HG02623 (cell line): ENCODE measurements around the gene LYZL6.
"Not testable (repeated sequence)": the region's sequence is repeated elsewhere in the genome, so short reads cannot be mapped to it uniquely, and the experiment has no call there.

Source experiments
- ATAC-seq: cut with Tn5 transposase; IDR thresholded peaks from one replicate; pipeline ENCODE4 v1.9.1; 2021; ENCODE audit warnings: moderate library complexity; ENCODE audit not compliant: unreplicated experiment

The LYZL6 gene

GRCh38 chr17:35907691-35908090 lies 35.8 kb downstream of the LYZL6 start:
- no peak for ATAC-seq

GRCh38 chr17:35906926-35907637 lies 36.4 kb downstream of the LYZL6 start:
- no peak for ATAC-seq

- no peak for ATAC-seq
Observed at GRCh38 chr17:35906191-35906925, 37.2 kb downstream of the LYZL6 start.

GRCh38 chr17:35903451-35903850 lies 40.1 kb downstream of the LYZL6 start:
- ATAC-seq = no peak

GRCh38 chr17:35901631-35902175 lies 41.8 kb downstream of the LYZL6 start:
- no peak for ATAC-seq

- ATAC-seq = no peak
Observed at GRCh38 chr17:35900708-35901480, 42.6 kb downstream of the LYZL6 start.

- ATAC-seq = no peak
Observed at GRCh38 chr17:35900280-35900679, 43.2 kb downstream of the LYZL6 start.

- no peak for ATAC-seq
Observed at GRCh38 chr17:35898283-35899070, 45.0 kb downstream of the LYZL6 start.

- not testable (repeated sequence) for ATAC-seq
Observed at GRCh38 chr17:35897772-35898171, 45.7 kb downstream of the LYZL6 start.

GRCh38 chr17:35895636-35896587 lies 47.6 kb downstream of the LYZL6 start:
- no peak for ATAC-seq

- no peak for ATAC-seq
Observed at GRCh38 chr17:35894206-35894605, 49.3 kb downstream of the LYZL6 start.

- no peak for ATAC-seq
Observed at GRCh38 chr17:35893751-35894150, 49.8 kb downstream of the LYZL6 start.

- ATAC-seq = no peak
Observed at GRCh38 chr17:35892091-35893035, 51.1 kb downstream of the LYZL6 start.

GRCh38 chr17:35891269-35891668 lies 52.2 kb downstream of the LYZL6 start:
- ATAC-seq = no peak

GRCh38 chr17:35890774-35891155 lies 52.7 kb downstream of the LYZL6 start:
- no peak for ATAC-seq

- ATAC-seq = no peak
Observed at GRCh38 chr17:35889818-35890773, 53.4 kb downstream of the LYZL6 start.

- no peak for ATAC-seq
Observed at GRCh38 chr17:35889241-35889640, 54.3 kb downstream of the LYZL6 start.
